ENCODE data around the gene ADCY7.

DNA sequence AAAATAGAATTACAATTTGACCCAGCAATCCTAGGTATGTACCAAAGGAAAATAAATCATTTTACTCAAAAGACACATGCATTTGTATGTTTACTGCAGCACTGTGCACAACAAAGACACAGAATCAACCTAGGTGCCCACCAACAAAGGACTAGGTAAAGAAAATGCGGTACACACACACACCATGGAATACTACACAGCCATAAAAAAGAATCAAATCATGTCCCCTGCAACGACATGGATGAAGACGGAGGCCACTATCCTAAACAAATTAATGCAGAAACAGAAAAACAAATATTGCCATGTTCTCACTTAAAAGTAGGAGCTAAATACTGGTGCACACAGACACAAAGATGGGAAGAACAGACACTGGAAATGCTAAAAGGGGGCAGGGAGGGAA lies 66.2 kb downstream of the ADCY7 start:
- TF ChIP-seq, protein P1, sequence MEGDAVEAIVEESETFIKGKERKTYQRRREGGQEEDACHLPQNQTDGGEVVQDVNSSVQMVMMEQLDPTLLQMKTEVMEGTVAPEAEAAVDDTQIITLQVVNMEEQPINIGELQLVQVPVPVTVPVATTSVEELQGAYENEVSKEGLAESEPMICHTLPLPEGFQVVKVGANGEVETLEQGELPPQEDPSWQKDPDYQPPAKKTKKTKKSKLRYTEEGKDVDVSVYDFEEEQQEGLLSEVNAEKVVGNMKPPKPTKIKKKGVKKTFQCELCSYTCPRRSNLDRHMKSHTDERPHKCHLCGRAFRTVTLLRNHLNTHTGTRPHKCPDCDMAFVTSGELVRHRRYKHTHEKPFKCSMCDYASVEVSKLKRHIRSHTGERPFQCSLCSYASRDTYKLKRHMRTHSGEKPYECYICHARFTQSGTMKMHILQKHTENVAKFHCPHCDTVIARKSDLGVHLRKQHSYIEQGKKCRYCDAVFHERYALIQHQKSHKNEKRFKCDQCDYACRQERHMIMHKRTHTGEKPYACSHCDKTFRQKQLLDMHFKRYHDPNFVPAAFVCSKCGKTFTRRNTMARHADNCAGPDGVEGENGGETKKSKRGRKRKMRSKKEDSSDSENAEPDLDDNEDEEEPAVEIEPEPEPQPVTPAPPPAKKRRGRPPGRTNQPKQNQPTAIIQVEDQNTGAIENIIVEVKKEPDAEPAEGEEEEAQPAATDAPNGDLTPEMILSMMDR (IDR thresholded peaks at IDR 0.05), result no peak
- no peak for TF ChIP-seq POLR2A (IDR thresholded peaks at IDR 0.05)
- no peak for TF ChIP-seq EP300 (IDR thresholded peaks at IDR 0.05)
